ENCODE measurements around the gene BTBD18. TPM values are rescaled to one million over a fixed set of nuclear protein-coding genes. Genes with fewer than 3 reads are reported as not detected.

BTBD18 gene
- total and polyA plus RNA-seq, 2 experiments from 2014 or later, result 0.39 TPM; not detected in 1

DNA sequence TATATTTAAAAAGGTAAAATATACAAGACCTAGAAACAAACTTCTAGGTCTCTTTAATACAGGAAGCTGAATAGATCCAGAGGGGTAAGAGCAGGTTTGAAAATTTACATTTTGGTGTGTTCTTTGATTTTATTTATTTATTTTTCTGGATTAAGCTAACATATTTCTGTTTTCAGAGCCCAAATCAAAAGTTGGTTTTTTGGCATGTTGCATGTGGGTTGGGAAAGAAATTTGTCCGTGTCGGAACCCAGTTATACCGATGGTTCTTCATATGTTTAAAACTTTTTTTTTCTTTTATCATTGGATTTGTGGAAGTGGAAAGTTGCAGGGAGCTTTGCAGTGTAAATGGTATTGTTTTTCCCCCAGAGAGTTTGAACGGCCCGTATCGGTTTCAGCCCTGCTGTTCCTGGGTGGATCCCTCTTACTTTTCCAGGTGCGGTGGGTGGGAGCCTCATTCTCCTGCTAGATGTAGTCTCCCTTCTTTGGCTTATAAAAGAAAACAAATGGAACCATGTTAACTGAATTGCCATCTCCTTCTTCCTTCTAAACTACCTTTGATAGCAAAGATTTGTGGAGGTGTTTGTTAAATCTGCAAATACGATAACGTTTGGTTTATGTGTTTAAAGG is 10.7 kb upstream of the BTBD18 start:
- H3K36me3 ChIP-seq (replicated peaks; ENCODE audit: insufficient read depth, low read depth), result no peaks in the 10 kb centered on the region
- H3K9me3 ChIP-seq (ENCODE audit: low read depth), result no peaks in the 10 kb centered on the region
- DNase-seq (ENCODE audit: low spot score), result peak; percentile 34
- H3K4me2 ChIP-seq, result peak overlapping the region; percentile 83
- no peaks in the 10 kb centered on the region for H3K27me3 ChIP-seq
- H3K27ac ChIP-seq, result peak overlapping the region; percentile 96
- H4K20me1 ChIP-seq (ENCODE audit: insufficient read depth, poor library complexity, severe bottlenecking), result peaks cover 41% of the 10 kb centered on the region
- H3K4me1 ChIP-seq (ENCODE audit: insufficient read depth), result peaks cover 20% of the 10 kb centered on the region
- TF ChIP-seq EZH2 (IDR thresholded peaks at IDR 0.05; ENCODE audit: borderline replicate concordance) (no peak), EZH2phosphoT487 (IDR thresholded peaks at IDR 0.05; ENCODE audit: low read depth, severe bottlenecking, unreplicated experiment) (no peak)
- TF ChIP-seq, protein P1, sequence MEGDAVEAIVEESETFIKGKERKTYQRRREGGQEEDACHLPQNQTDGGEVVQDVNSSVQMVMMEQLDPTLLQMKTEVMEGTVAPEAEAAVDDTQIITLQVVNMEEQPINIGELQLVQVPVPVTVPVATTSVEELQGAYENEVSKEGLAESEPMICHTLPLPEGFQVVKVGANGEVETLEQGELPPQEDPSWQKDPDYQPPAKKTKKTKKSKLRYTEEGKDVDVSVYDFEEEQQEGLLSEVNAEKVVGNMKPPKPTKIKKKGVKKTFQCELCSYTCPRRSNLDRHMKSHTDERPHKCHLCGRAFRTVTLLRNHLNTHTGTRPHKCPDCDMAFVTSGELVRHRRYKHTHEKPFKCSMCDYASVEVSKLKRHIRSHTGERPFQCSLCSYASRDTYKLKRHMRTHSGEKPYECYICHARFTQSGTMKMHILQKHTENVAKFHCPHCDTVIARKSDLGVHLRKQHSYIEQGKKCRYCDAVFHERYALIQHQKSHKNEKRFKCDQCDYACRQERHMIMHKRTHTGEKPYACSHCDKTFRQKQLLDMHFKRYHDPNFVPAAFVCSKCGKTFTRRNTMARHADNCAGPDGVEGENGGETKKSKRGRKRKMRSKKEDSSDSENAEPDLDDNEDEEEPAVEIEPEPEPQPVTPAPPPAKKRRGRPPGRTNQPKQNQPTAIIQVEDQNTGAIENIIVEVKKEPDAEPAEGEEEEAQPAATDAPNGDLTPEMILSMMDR (IDR thresholded peaks at IDR 0.05; ENCODE audit: poor library complexity), result no peak
- no peaks in the 10 kb centered on the region for H3K9me2 ChIP-seq (replicated peaks; ENCODE audit: insufficient read depth)
- peak overlapping the region; percentile 6 for H2AFZ ChIP-seq
- 2% methylated on average over 9 of the region's 9 CpGs for WGBS (ENCODE audit: low lambda C conversion rate, missing lambda C conversion rate)
- peaks cover 59% of the 10 kb centered on the region for H3K79me2 ChIP-seq
- H3K4me3 ChIP-seq, result peak overlapping the region; percentile 58

DNA sequence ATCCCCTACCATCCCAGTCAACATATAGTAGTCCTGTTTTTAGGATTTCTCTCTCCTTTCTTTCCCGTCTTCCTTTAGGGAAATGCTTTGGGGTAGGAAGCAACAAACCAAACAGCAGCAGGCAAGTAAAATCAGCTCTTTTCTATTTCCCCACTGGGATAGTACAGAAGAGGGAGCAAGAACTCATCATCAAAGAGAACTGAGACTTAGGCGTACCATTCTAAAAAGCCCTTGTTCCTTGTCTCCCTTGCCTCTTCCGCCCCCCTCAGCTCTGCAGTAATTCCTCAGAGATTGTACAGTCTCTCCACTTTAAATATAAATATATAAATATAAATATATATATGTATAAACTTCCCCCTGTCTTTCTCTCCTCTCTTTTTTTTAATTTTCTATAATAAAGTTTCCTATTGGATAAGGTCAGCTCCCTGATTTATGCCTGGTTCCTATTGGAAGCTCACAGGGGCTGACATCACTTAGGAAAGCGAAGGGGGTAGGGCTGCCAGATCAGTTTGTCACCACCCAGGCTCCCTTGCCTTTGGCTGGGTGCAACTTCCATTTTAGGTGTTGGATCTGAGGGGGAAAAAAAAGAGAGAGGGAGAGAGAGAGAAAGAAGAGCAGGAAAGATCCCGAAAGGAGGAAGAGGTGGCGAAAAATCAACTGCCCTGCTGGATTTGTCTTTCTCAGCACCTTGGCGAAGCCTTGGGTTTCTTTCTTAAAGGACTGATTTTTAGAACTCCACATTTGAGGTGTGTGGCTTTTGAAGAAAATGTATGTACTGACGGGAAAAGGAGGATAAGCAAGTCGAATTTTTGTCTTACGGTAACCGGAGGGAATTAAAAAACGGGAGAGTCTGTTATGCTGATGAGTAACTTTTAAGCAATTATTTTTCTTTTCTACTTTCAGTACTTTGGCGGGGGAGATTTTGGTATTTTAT is 9.9 kb upstream of the BTBD18 start, which contains the start of gene CTNND1:
CTNND1 (plus strand) TSS at position 502 of the 934 bp plus-strand sequence. CDS start 29,677 bp downstream, outside the sequence.
- peaks cover 51% of the 10 kb centered on the region for H3K79me2 ChIP-seq

GRCh38 chr11:57758174-57758573 is 6.6 kb upstream of the BTBD18 start:
- Histone ChIP-seq H3K9me3 (ENCODE audit: low read depth) (no peaks in the 10 kb centered on the region), H3K4me3 (no peak overlapping the region), H3K4me2 (no peak overlapping the region), H3K27me3 (no peaks in the 10 kb centered on the region), H2AFZ (no peak overlapping the region), H4K20me1 (ENCODE audit: insufficient read depth, poor library complexity, severe bottlenecking) (no peaks in the 10 kb centered on the region), H3K4me1 (ENCODE audit: insufficient read depth) (no peaks in the 10 kb centered on the region), H3K9me2 (replicated peaks; ENCODE audit: insufficient read depth) (no peaks in the 10 kb centered on the region), H3K27ac (no peak overlapping the region), H3K36me3 (replicated peaks; ENCODE audit: insufficient read depth, low read depth) (no peaks in the 10 kb centered on the region), H3K79me2 (peaks cover 17% of the 10 kb centered on the region)
- WGBS (ENCODE audit: low lambda C conversion rate, missing lambda C conversion rate), result 76% methylated on average over 3 of the region's 3 CpGs
- TF ChIP-seq EZH2 (IDR thresholded peaks at IDR 0.05; ENCODE audit: borderline replicate concordance) (no peak), EZH2phosphoT487 (IDR thresholded peaks at IDR 0.05; ENCODE audit: low read depth, severe bottlenecking, unreplicated experiment) (no peak)
- TF ChIP-seq, protein P1 (IDR thresholded peaks at IDR 0.05; ENCODE audit: poor library complexity), result no peak
- DNase-seq (ENCODE audit: low spot score), result no peak

More for the DNA sequence above, 9.9 kb upstream of the BTBD18 start, which contains the start of gene CTNND1:
- Histone ChIP-seq H3K27ac (peak within 1 kb of the TSS; percentile 96), H2AFZ (peak within 1 kb of the TSS; percentile 70), H3K4me3 (peak within 1 kb of the TSS; percentile 58), H3K4me1 (ENCODE audit: insufficient read depth) (peaks cover 20% of the 10 kb centered on the region), H4K20me1 (ENCODE audit: insufficient read depth, poor library complexity, severe bottlenecking) (peaks cover 34% of the 10 kb centered on the region), H3K27me3 (no peaks in the 10 kb centered on the region), H3K9me3 (ENCODE audit: low read depth) (no peaks in the 10 kb centered on the region), H3K36me3 (replicated peaks; ENCODE audit: insufficient read depth, low read depth) (no peaks in the 10 kb centered on the region), H3K9me2 (replicated peaks; ENCODE audit: insufficient read depth) (no peaks in the 10 kb centered on the region), H3K4me2 (peak within 1 kb of the TSS; percentile 83)
- peak; percentile 95 for DNase-seq (ENCODE audit: low spot score)
- TF ChIP-seq EZH2 (IDR thresholded peaks at IDR 0.05; ENCODE audit: borderline replicate concordance), result no peak
- no peak for TF ChIP-seq EZH2phosphoT487 (IDR thresholded peaks at IDR 0.05; ENCODE audit: low read depth, severe bottlenecking, unreplicated experiment)
- TF ChIP-seq, protein P1 (IDR thresholded peaks at IDR 0.05; ENCODE audit: poor library complexity), result peak; percentile 18
- 4% methylated on average over 13 of the region's 13 CpGs for WGBS (ENCODE audit: low lambda C conversion rate, missing lambda C conversion rate)
